Measurements from ENCODE around the gene LZTR1. TPM values are rescaled to one million over a fixed set of nuclear protein-coding genes. Genes with fewer than 3 reads are reported as not detected.
"Not testable (repeated sequence)": the region's sequence is repeated elsewhere in the genome, so short reads cannot be mapped to it uniquely, and the experiment has no call there.

LZTR1 gene
- total RNA-seq, 2 donors from 2014 or later = 20.7 to 24.7 TPM

DNA sequence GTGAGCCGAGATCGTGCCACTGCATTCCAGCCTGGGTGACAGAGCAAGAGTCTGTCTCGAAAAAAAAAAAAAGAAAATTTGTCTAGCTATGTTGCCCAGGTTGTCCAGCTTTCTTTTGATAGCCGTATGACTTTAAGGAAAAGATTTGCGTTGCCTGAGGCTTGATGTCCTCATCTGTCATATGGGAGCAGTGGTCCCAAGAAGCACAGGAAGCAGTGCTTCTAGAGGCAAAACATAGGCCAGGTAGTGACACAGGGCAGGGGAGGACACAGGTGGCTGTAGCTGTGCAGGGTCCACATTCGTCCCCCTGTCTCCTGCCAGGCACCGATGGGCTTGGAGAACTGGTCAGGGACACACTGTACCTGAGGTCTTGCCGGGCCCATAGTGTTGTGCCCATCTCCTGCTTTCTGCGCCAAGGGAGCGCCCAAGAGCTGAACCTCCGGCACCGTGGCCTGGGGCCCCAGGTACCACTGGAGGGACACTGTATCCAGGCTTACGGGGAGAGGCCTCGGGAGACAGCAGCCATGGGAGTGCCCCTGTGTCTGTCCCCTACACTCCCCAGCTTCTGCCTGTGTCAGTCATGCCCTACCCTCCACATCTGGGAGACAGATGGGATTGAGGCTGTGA is 65.1 kb downstream of the LZTR1 start:
- Histone ChIP-seq H3K4me1 (peaks cover 0 to 22% of the 10 kb centered on the region in 2 donors), H3K4me3 (no peak overlapping the region), H3K36me3 (no peaks in the 10 kb centered on the region), H3K9me3 (no peaks in the 10 kb centered on the region), H3K27me3 (no peaks in the 10 kb centered on the region), H3K27ac (no peak overlapping the region)
- TF ChIP-seq, protein P1, sequence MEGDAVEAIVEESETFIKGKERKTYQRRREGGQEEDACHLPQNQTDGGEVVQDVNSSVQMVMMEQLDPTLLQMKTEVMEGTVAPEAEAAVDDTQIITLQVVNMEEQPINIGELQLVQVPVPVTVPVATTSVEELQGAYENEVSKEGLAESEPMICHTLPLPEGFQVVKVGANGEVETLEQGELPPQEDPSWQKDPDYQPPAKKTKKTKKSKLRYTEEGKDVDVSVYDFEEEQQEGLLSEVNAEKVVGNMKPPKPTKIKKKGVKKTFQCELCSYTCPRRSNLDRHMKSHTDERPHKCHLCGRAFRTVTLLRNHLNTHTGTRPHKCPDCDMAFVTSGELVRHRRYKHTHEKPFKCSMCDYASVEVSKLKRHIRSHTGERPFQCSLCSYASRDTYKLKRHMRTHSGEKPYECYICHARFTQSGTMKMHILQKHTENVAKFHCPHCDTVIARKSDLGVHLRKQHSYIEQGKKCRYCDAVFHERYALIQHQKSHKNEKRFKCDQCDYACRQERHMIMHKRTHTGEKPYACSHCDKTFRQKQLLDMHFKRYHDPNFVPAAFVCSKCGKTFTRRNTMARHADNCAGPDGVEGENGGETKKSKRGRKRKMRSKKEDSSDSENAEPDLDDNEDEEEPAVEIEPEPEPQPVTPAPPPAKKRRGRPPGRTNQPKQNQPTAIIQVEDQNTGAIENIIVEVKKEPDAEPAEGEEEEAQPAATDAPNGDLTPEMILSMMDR (IDR thresholded peaks at IDR 0.05) = no peak
- DNase-seq (ENCODE audit: low spot score) = no peak

DNA sequence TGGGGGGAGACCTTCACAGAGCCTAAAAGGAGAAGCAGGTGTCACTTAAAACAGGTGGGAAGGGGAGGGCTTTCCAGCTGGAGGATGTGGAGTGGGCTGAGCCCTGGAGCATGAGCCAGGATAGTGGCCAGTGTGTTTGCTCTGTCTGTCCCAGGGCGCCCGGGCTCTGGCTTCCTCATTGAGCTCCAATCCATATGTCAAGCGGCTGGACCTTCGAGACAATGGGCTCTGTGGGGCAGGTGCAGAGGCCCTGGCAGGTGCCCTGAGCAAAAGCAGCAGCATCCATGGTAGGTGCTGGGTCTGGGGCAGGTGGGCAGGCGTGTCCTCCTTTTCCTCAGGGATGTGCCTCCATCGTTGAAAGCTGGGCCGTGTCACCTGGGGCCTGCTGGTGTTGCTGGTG is 65.6 kb downstream of the LZTR1 start:
- Histone ChIP-seq H3K27ac (no peak overlapping the region), H3K4me3 (no peak overlapping the region), H3K4me1 (peaks cover 0 to 22% of the 10 kb centered on the region in 2 donors), H3K27me3 (no peaks in the 10 kb centered on the region), H3K9me3 (no peaks in the 10 kb centered on the region), H3K36me3 (no peaks in the 10 kb centered on the region)
- no peak for DNase-seq (ENCODE audit: low spot score)
- TF ChIP-seq, protein P1 (IDR thresholded peaks at IDR 0.05) = no peak

DNA sequence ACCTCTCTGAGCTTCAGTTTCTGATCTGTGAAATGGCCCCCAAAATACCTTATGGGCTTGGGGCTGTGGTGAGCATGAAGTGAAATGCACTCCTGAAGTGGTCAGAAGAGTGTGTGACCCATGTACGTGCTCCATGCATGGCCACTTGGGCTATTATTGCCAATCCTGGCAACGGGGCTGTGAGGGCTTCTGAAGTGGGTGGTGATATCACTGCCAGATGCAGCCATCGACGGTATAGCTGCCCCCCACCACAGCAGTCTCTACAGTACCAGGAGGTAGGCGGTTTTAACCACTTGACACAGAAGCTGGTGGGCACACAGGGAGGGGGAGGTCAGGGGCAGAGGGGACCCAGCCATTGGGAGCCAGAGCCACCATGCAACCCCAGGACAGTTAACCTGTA is 66.4 kb downstream of the LZTR1 start:
- not testable (repeated sequence) for H3K27ac ChIP-seq

More for the DNA sequence above, 66.4 kb downstream of the LZTR1 start:
- not testable (repeated sequence) for H3K9me3 ChIP-seq; H3K36me3 ChIP-seq; H3K4me3 ChIP-seq; DNase-seq (ENCODE audit: low spot score); H3K27me3 ChIP-seq
- H3K4me1 ChIP-seq = peaks cover 0 to 22% of the 10 kb centered on the region in 2 donors

MicroRNAs within 50 kb of the gene (microRNA counts, 767-probe panel; counts per million panel counts)
- 0 to 31.0 counts per million in 2 donors for microRNA hsa-miR-649

Small RNA genes lying within 50 kb of the gene (microRNA-seq; reads per million reads assigned to microRNA genes)
- 0 reads per million in 2 donors for gene MIR649 (ENCODE audit: borderline number of aligned reads in 2 of 2, borderline replicate concordance in 1 of 2)

Other genes with a start within 250 kb of the LZTR1 start
- 1 to 10 TPM; 1.5 to 4.1 TPM for gene SERPIND1, start 208.2 kb upstream of the LZTR1 start, total RNA-seq
- gene PI4KA, start 123.5 kb upstream of the LZTR1 start, total RNA-seq = 10 to 100 TPM; 46.7 to 55.1 TPM
- 10 to 100 TPM; 20.8 to 26.0 TPM for gene SNAP29, start 123.3 kb upstream of the LZTR1 start, total RNA-seq
- 10 to 100 TPM; 46.7 to 53.7 TPM for gene CRKL, start 64.9 kb upstream of the LZTR1 start, total RNA-seq
- gene AIFM3, start 15.0 kb upstream of the LZTR1 start, total RNA-seq = 1 to 10 TPM in 1 of 2 donors, under 1 TPM in 1; 0.75 to 1.0 TPM
- gene THAP7, start 19.8 kb downstream of the LZTR1 start, total RNA-seq = 10 to 100 TPM; 39.8 to 51.1 TPM
- gene P2RX6, start 32.9 kb downstream of the LZTR1 start, total RNA-seq = 1 to 10 TPM; 1.0 to 5.4 TPM
- gene SLC7A4, start 50.3 kb downstream of the LZTR1 start, total RNA-seq = 1 to 10 TPM; 1.9 to 5.0 TPM
- not detected for gene LRRC74B, start 63.6 kb downstream of the LZTR1 start, total RNA-seq